Measurements from ENCODE around the gene TMEM108. TPM values are rescaled to one million over a fixed set of nuclear protein-coding genes. Genes with fewer than 3 reads are reported as not detected.

The TMEM108 gene
- total and polyA plus RNA-seq, 10 of the 15 experiments (the other 5 are each of a cell fraction or from before 2014, with no cell fraction given): 0.02 to 0.58 (median 0.12) TPM; not detected in 5

DNA sequence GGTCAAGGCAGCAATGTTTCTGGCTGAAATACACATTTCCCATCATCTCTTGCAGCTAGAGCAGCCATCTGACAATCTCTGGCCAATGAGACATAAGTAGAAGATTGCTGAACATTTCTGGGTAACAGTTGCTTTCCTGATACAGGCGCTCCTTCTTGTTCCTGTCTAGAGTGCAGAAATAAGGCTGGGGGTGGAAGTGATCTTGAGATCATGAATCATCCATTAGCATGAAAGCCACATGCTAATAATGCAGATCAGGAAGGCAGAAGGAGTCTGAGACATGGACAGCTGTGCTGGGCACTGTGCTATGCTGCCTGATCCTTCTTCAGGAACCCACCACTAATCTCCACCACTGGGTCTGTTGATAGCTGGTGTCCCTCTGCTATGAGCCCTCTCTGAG lies 14.8 kb upstream of the TMEM108 start:
- no peaks in the 10 kb centered on the region for H3K36me3 ChIP-seq (ENCODE audit: control insufficient read depth in 2 of 2, insufficient read depth in 2 of 2, low read length in 1 of 2)
- H3K9me3 ChIP-seq (replicated peaks; ENCODE audit: control insufficient read depth, insufficient read depth, low read length): no peaks in the 10 kb centered on the region
- BruUV-seq (replicated peaks): no TSS peak
- H3K4me3 ChIP-seq: no peak overlapping the region
- WGBS (ENCODE audit: insufficient coverage, insufficient replicate concordance, low lambda C conversion rate, missing lambda C conversion rate): 36% methylated on average over 1 of the region's 1 CpG
- H3K4me2 ChIP-seq (ENCODE audit: control insufficient read depth, insufficient read depth): no peak overlapping the region
- no peak overlapping the region for H3K9ac ChIP-seq (ENCODE audit: control insufficient read depth, insufficient read depth, low read length)
- TF ChIP-seq, protein P1, sequence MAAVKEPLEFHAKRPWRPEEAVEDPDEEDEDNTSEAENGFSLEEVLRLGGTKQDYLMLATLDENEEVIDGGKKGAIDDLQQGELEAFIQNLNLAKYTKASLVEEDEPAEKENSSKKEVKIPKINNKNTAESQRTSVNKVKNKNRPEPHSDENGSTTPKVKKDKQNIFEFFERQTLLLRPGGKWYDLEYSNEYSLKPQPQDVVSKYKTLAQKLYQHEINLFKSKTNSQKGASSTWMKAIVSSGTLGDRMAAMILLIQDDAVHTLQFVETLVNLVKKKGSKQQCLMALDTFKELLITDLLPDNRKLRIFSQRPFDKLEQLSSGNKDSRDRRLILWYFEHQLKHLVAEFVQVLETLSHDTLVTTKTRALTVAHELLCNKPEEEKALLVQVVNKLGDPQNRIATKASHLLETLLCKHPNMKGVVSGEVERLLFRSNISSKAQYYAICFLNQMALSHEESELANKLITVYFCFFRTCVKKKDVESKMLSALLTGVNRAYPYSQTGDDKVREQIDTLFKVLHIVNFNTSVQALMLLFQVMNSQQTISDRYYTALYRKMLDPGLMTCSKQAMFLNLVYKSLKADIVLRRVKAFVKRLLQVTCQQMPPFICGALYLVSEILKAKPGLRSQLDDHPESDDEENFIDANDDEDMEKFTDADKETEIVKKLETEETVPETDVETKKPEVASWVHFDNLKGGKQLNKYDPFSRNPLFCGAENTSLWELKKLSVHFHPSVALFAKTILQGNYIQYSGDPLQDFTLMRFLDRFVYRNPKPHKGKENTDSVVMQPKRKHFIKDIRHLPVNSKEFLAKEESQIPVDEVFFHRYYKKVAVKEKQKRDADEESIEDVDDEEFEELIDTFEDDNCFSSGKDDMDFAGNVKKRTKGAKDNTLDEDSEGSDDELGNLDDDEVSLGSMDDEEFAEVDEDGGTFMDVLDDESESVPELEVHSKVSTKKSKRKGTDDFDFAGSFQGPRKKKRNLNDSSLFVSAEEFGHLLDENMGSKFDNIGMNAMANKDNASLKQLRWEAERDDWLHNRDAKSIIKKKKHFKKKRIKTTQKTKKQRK (IDR thresholded peaks at IDR 0.05; ENCODE audit: low read depth, low read length): no peak
- TF ChIP-seq, protein P2, sequence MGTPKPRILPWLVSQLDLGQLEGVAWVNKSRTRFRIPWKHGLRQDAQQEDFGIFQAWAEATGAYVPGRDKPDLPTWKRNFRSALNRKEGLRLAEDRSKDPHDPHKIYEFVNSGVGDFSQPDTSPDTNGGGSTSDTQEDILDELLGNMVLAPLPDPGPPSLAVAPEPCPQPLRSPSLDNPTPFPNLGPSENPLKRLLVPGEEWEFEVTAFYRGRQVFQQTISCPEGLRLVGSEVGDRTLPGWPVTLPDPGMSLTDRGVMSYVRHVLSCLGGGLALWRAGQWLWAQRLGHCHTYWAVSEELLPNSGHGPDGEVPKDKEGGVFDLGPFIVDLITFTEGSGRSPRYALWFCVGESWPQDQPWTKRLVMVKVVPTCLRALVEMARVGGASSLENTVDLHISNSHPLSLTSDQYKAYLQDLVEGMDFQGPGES (IDR thresholded peaks at IDR 0.05): no peak
- TF ChIP-seq BHLHE40 (IDR thresholded peaks at IDR 0.05; ENCODE audit: borderline replicate concordance in 1 of 2, low read depth in 2 of 2, low read length in 1 of 2): no peak
- TF ChIP-seq, protein P3, sequence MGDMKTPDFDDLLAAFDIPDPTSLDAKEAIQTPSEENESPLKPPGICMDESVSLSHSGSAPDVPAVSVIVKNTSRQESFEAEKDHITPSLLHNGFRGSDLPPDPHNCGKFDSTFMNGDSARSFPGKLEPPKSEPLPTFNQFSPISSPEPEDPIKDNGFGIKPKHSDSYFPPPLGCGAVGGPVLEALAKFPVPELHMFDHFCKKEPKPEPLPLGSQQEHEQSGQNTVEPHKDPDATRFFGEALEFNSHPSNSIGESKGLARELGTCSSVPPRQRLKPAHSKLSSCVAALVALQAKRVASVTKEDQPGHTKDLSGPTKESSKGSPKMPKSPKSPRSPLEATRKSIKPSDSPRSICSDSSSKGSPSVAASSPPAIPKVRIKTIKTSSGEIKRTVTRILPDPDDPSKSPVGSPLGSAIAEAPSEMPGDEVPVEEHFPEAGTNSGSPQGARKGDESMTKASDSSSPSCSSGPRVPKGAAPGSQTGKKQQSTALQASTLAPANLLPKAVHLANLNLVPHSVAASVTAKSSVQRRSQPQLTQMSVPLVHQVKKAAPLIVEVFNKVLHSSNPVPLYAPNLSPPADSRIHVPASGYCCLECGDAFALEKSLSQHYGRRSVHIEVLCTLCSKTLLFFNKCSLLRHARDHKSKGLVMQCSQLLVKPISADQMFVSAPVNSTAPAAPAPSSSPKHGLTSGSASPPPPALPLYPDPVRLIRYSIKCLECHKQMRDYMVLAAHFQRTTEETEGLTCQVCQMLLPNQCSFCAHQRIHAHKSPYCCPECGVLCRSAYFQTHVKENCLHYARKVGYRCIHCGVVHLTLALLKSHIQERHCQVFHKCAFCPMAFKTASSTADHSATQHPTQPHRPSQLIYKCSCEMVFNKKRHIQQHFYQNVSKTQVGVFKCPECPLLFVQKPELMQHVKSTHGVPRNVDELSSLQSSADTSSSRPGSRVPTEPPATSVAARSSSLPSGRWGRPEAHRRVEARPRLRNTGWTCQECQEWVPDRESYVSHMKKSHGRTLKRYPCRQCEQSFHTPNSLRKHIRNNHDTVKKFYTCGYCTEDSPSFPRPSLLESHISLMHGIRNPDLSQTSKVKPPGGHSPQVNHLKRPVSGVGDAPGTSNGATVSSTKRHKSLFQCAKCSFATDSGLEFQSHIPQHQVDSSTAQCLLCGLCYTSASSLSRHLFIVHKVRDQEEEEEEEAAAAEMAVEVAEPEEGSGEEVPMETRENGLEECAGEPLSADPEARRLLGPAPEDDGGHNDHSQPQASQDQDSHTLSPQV (IDR thresholded peaks at IDR 0.05): no peak
- peaks cover 2 to 3% of the 10 kb centered on the region in 2 experiments; a peak in 3 of 4 replicates for H3K27me3 ChIP-seq (replicated peaks in 1 of 2; ENCODE audit: control insufficient read depth in 2 of 2, insufficient read depth in 2 of 2, low read length in 1 of 2)
- POLR2A ChIA-PET: no interaction called here
- no peaks in the 10 kb centered on the region for H4K20me1 ChIP-seq (ENCODE audit: control insufficient read depth, insufficient read depth)
- H3K79me2 ChIP-seq (ENCODE audit: control insufficient read depth, insufficient read depth, low read length): no peaks in the 10 kb centered on the region
- CTCF ChIA-PET: no interaction called here
- no peak overlapping the region for H3K27ac ChIP-seq (ENCODE audit: control insufficient read depth, insufficient read depth)
- RAD21 ChIA-PET (ENCODE audit: unreplicated experiment): no interaction called here
- DNase-seq (ENCODE audit: low read depth, low spot score): no peak
- H3K4me1 ChIP-seq (ENCODE audit: control insufficient read depth, insufficient read depth, low read length): no peaks in the 10 kb centered on the region
- in situ Hi-C loops (cut with MboI): no loop called here
- no peak for FAIRE-seq
- intact Hi-C loops (cut with micrococcal nuclease; ENCODE audit: unreplicated experiment): no loop called here
- no peak overlapping the region for H2AFZ ChIP-seq (ENCODE audit: control insufficient read depth, low read depth, low read length)
- no peak for ATAC-seq
- SMC1A ChIA-PET (ENCODE audit: uncharacterized antibody, unreplicated experiment): no interaction called here

Data from GM12878 (cell line).